GM03348 (cell line): ENCODE data around the gene MYO1D.
"Not testable (repeated sequence)": the region's sequence is repeated elsewhere in the genome, so short reads cannot be mapped to it uniquely, and the experiment has no call there.

Experiments
- DNase-seq: peaks from one replicate; pipeline ENCODE4 v3.0.0; 2012; ENCODE audit warnings: low spot score

The MYO1D gene

GRCh38 chr17:32894245-32894644, 17.3 kb upstream of the MYO1D start:
- no peak for DNase-seq

GRCh38 chr17:32887410-32887809, 10.5 kb upstream of the MYO1D start:
- DNase-seq, result not testable (repeated sequence)

GRCh38 chr17:32886951-32887350, 10.0 kb upstream of the MYO1D start:
- DNase-seq, result not testable (repeated sequence)

GRCh38 chr17:32882734-32883133, 5.8 kb upstream of the MYO1D start:
- peak; percentile 56 for DNase-seq

GRCh38 chr17:32882029-32882428, 5.1 kb upstream of the MYO1D start:
- DNase-seq, result no peak

- DNase-seq, result peak; percentile 35
These were observed 3.9 kb upstream of the MYO1D start for GRCh38 chr17:32880671-32881453.

- DNase-seq, result no peak
These were observed 2.2 kb upstream of the MYO1D start for GRCh38 chr17:32879134-32879533.

GRCh38 chr17:32878211-32878610, 1.3 kb upstream of the MYO1D start:
- peak; percentile 83 for DNase-seq

GRCh38 chr17:32877164-32877764, 340 bp upstream of the MYO1D start:
- peak; percentile 99 for DNase-seq

- DNase-seq, result peak; percentile 17
These were observed 954 bp downstream of the MYO1D start for GRCh38 chr17:32875923-32876416.

- no peak for DNase-seq
These were observed 1.6 kb downstream of the MYO1D start for GRCh38 chr17:32875230-32875917.

- no peak for DNase-seq
These were observed 3.8 kb downstream of the MYO1D start for GRCh38 chr17:32873114-32873513.

GRCh38 chr17:32871746-32872145, 5.2 kb downstream of the MYO1D start:
- no peak for DNase-seq

- DNase-seq, result peak; percentile 75
These were observed 6.0 kb downstream of the MYO1D start for GRCh38 chr17:32870969-32871368.

GRCh38 chr17:32870027-32870670, 6.8 kb downstream of the MYO1D start:
- peak; percentile 52 for DNase-seq

GRCh38 chr17:32869345-32870026, 7.4 kb downstream of the MYO1D start:
- DNase-seq, result no peak

GRCh38 chr17:32865141-32865540, 11.8 kb downstream of the MYO1D start:
- DNase-seq, result no peak

- DNase-seq, result no peak
These were observed 13.4 kb downstream of the MYO1D start for GRCh38 chr17:32863559-32863958.

- no peak for DNase-seq
These were observed 14.0 kb downstream of the MYO1D start for GRCh38 chr17:32862940-32863339.

- no peak for DNase-seq
These were observed 14.9 kb downstream of the MYO1D start for GRCh38 chr17:32861981-32862380.

- no peak for DNase-seq
These were observed 16.9 kb downstream of the MYO1D start for GRCh38 chr17:32859857-32860525.
